Adrenal gland (tissue), 5 donors: ENCODE measurements around the gene PI3.

Experiments
- POLR2A ChIP-seq, 2 donors: fragments of 450-650 bp; IDR thresholded peaks; one replicate each; pipeline ENCODE4 v1.6.1; 2017; ENCODE audit warnings: antibody characterized with exemption in 2 of 2, mild to moderate bottlenecking in 2 of 2, moderate library complexity in 1 of 2
- TF ChIP-seq, protein P1 (sequence below), 6 experiments: fragments of 450-650 bp in 4 of 6; fragments of 200-600 bp in 2 of 6; sonication (generic) in 1 of 6; IDR thresholded peaks; 1 replicate in 5 of 6; 2 replicates in 1 of 6; pipeline versions ENCODE4 v1.5.1 to v1.8.0; 2016 to 2021; ENCODE audit warnings: antibody characterized with exemption in 6 of 6, mild to moderate bottlenecking in 2 of 6, moderate library complexity in 1 of 6
- donor health status: DM: no; HTN: no; CAD: no.

DNA sequence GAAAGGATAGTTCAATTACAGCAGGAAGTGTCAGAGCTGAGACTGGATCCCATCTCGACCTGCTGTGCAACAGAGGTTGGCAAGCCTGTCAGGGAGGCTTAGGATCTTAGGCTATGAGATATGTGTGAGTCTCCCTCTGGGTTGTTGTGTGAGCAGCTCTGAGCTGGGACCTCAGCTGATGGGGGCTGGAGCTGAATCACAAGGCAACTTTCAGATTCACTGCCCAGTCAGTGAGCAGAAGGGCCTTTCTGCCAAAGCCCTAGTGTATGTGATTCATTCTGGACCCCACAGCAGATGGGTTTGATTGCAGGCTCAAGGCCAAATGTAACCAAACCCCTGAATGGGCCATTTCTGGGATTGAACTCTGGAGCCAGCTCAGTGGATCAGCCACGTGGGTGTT is 4.5 kb downstream of the PI3 start:
- TF ChIP-seq POLR2A (IDR thresholded peaks at IDR 0.05), result no peak
- TF ChIP-seq, protein P1, sequence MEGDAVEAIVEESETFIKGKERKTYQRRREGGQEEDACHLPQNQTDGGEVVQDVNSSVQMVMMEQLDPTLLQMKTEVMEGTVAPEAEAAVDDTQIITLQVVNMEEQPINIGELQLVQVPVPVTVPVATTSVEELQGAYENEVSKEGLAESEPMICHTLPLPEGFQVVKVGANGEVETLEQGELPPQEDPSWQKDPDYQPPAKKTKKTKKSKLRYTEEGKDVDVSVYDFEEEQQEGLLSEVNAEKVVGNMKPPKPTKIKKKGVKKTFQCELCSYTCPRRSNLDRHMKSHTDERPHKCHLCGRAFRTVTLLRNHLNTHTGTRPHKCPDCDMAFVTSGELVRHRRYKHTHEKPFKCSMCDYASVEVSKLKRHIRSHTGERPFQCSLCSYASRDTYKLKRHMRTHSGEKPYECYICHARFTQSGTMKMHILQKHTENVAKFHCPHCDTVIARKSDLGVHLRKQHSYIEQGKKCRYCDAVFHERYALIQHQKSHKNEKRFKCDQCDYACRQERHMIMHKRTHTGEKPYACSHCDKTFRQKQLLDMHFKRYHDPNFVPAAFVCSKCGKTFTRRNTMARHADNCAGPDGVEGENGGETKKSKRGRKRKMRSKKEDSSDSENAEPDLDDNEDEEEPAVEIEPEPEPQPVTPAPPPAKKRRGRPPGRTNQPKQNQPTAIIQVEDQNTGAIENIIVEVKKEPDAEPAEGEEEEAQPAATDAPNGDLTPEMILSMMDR (IDR thresholded peaks at IDR 0.05), result no peak
